ACC112 (cell line): Measurements from ENCODE around the gene GLRA1.
"Not testable (repeated sequence)": the region's sequence is repeated elsewhere in the genome, so short reads cannot be mapped to it uniquely, and the experiment has no call there.

Experiments
- H2AFZ ChIP-seq: fragments of 200-600 bp; sonication (generic); one replicate; pipeline ENCODE4 v1.6.0; 2017; ENCODE audit warnings: antibody characterized with exemption, low read length; ENCODE audit not compliant: unreplicated experiment
- H3K27ac ChIP-seq: fragments of 200-600 bp; sonication (generic); 2 replicates; pipeline ENCODE4 v1.5.1; 2014; ENCODE audit warnings: low read depth, mild to moderate bottlenecking, antibody characterized with exemption, low read length, moderate library complexity
- H3K27me3 ChIP-seq: fragments of 200-600 bp; sonication (generic); 2 replicates; pipeline ENCODE4 v1.6.1; 2014; ENCODE audit warnings: mild to moderate bottlenecking, antibody characterized with exemption, low read length, moderate library complexity, mixed read lengths; ENCODE audit not compliant: insufficient read depth
- H3K36me3 ChIP-seq: fragments of 200-600 bp; sonication (generic); 2 replicates; pipeline ENCODE4 v1.6.1; 2016; ENCODE audit warnings: mild to moderate bottlenecking, antibody characterized with exemption, low read length, moderate library complexity, mixed read lengths; ENCODE audit not compliant: insufficient read depth
- H3K4me1 ChIP-seq: fragments of 200-600 bp; sonication (generic); one replicate; pipeline ENCODE4 v1.6.1; 2016; ENCODE audit warnings: low read length, mixed read lengths; ENCODE audit not compliant: insufficient read depth, unreplicated experiment, control insufficient read depth
- H3K4me3 ChIP-seq: fragments of 200-600 bp; sonication (generic); 2 replicates; pipeline ENCODE4 v1.5.1; 2014; ENCODE audit warnings: mild to moderate bottlenecking, low read depth, low read length
- H3K79me2 ChIP-seq: fragments of 200-600 bp; sonication (generic); one replicate; pipeline ENCODE4 v1.6.0; 2016; ENCODE audit warnings: low read length; ENCODE audit not compliant: control insufficient read depth, unreplicated experiment, insufficient read depth

GLRA1 gene

DNA sequence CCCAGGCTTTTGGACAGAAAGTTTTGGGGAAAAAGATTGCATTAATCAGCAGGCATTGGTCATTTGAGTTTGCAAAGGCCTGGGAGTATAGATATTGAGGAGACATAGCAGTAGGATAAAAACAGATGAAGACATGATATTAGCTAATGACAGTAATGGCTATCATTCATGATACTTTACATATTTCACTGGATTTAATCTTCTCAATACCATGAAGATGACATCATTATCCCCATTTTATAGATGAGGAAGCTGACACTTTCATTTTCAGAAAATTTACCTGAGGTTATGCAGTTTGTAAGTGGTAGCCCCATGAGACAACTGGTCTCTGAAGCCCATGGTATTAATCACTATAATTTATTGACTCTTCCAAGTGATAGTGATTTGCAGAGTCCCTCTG, 23.0 kb downstream of the GLRA1 start:
- no peak overlapping the region for H3K27ac ChIP-seq
- H3K4me1 ChIP-seq = peaks cover 20% of the 10 kb centered on the region
- H3K4me3 ChIP-seq = no peak overlapping the region
- H3K79me2 ChIP-seq = no peaks in the 10 kb centered on the region
- no peak overlapping the region for H2AFZ ChIP-seq
- H3K27me3 ChIP-seq = peaks cover 25% of the 10 kb centered on the region
- H3K36me3 ChIP-seq = no peaks in the 10 kb centered on the region

- Histone ChIP-seq H3K36me3 (no peaks in the 10 kb centered on the region), H3K27ac (no peak overlapping the region), H2AFZ (no peak overlapping the region), H3K4me3 (no peak overlapping the region), H3K4me1 (peaks cover 24% of the 10 kb centered on the region), H3K27me3 (peaks cover 25% of the 10 kb centered on the region), H3K79me2 (no peaks in the 10 kb centered on the region)
Measured at GRCh38 chr5:151900891-151901290, 23.8 kb downstream of the GLRA1 start.

- no peaks in the 10 kb centered on the region for H3K79me2 ChIP-seq
- no peak overlapping the region for H3K27ac ChIP-seq
- H3K27me3 ChIP-seq = peaks cover 21% of the 10 kb centered on the region
- H3K4me1 ChIP-seq = peaks cover 36% of the 10 kb centered on the region
- no peak overlapping the region for H3K4me3 ChIP-seq
- no peaks in the 10 kb centered on the region for H3K36me3 ChIP-seq
- no peak overlapping the region for H2AFZ ChIP-seq
Measured at GRCh38 chr5:151899399-151899798, 25.3 kb downstream of the GLRA1 start.

GRCh38 chr5:151897896-151898295, 26.8 kb downstream of the GLRA1 start:
- H3K36me3 ChIP-seq = no peaks in the 10 kb centered on the region
- H3K27me3 ChIP-seq = peaks cover 6% of the 10 kb centered on the region; the same call in 1 of the 2 replicates
- H3K79me2 ChIP-seq = no peaks in the 10 kb centered on the region
- H3K4me1 ChIP-seq = peaks cover 36% of the 10 kb centered on the region
- H3K4me3 ChIP-seq = no peak overlapping the region
- no peak overlapping the region for H3K27ac ChIP-seq
- H2AFZ ChIP-seq = no peak overlapping the region

GRCh38 chr5:151897020-151897552, 27.6 kb downstream of the GLRA1 start:
- Histone ChIP-seq H3K4me1 (peaks cover 36% of the 10 kb centered on the region), H3K4me3 (no peak overlapping the region), H3K79me2 (no peaks in the 10 kb centered on the region), H3K36me3 (no peaks in the 10 kb centered on the region), H3K27ac (peak overlapping the region; percentile 59), H3K27me3 (peaks cover 5% of the 10 kb centered on the region; the same call in 1 of the 2 replicates), H2AFZ (no peak overlapping the region)

DNA sequence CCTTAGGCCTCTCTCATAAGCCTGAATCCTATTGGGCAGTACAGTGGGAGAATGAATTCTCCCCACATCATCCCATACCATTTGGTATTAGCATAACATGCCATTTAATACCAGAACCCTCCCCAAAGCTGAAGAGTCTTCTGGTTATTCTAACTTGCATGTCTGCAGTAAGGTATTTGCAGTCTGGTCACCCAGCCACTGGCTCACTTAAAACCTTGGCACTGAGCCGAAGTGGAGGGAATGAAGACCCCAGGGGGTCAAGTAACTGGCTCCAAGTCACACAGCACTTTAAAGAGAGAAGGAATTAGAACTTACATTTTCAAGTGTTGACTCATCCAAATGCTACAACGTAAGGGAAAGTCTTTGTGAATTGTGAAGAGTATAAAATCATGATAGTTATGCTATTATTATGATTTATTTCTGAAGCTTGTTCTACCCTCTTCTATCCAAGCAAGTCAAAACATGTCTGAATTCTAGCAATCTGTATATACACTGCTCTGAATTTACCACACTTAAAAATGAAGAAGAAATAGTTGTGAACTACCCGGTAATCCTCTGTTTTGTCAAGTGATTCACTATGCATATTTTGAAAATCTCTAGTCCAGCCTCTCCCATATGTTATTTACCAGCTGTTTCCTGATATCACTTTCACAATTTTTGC, 28.5 kb downstream of the GLRA1 start:
- Histone ChIP-seq H3K27ac (peak overlapping the region; percentile 59), H3K27me3 (peaks cover 5% of the 10 kb centered on the region; the same call in 1 of the 2 replicates), H3K4me1 (peaks cover 36% of the 10 kb centered on the region), H2AFZ (no peak overlapping the region), H3K79me2 (no peaks in the 10 kb centered on the region), H3K4me3 (peak overlapping the region; percentile 33; the same call in 1 of the 2 replicates), H3K36me3 (no peaks in the 10 kb centered on the region)

DNA sequence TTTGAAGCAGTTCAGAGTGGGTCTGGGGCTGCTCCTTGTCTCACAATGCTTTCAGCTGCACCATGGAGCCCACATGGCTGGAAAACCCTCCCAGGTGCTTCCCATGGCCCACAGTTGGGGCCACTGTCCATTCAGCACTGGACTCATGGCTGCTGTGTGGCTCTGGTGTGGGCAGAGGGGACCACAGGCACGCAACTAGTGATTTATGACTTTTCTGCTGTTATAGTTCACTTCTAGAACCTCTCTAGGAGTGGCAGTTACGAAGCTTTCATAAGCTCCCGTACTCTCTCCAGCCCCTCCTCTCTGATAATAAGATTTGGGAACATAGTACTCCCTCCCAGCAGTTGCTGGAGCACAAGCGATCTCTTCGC, 29.0 kb downstream of the GLRA1 start:
- H3K27ac ChIP-seq = peak overlapping the region; percentile 59

GRCh38 chr5:151893485-151893884, 31.2 kb downstream of the GLRA1 start:
- H3K79me2 ChIP-seq, H3K27me3 ChIP-seq, H3K4me3 ChIP-seq, H2AFZ ChIP-seq, H3K36me3 ChIP-seq, H3K27ac ChIP-seq: not testable (repeated sequence)
- H3K4me1 ChIP-seq = peaks cover 35% of the 10 kb centered on the region

More for the DNA sequence above, 29.0 kb downstream of the GLRA1 start:
- H3K4me1 ChIP-seq = peaks cover 36% of the 10 kb centered on the region
- peak overlapping the region; percentile 33; the same call in 1 of the 2 replicates for H3K4me3 ChIP-seq
- H3K79me2 ChIP-seq = no peaks in the 10 kb centered on the region
- H2AFZ ChIP-seq = no peak overlapping the region
- H3K36me3 ChIP-seq = no peaks in the 10 kb centered on the region
- peaks cover 5% of the 10 kb centered on the region; the same call in 1 of the 2 replicates for H3K27me3 ChIP-seq

DNA sequence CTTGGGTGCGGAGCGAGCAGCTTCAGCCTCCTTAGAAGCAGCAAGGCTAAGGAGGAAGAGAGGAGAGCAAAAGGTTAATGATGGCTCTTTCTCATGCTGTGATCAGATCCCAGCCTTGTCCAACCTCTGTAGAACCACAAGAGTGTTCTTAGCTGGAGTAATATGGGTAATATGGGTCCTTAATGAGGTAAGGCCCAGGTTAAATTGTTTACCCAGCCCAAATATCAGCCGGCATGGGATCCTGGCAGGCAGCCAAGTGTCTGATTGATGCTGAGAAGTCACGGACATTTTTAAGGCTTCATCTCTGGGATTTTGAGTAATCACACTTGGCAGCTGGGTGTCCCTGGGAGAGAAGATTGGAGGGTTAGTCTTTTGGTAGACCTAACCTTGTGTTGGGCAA, 32.3 kb downstream of the GLRA1 start:
- H3K4me1 ChIP-seq = peaks cover 24% of the 10 kb centered on the region
- H3K27ac ChIP-seq = no peak overlapping the region
- no peak overlapping the region for H3K4me3 ChIP-seq
- H3K36me3 ChIP-seq = no peaks in the 10 kb centered on the region
- H3K79me2 ChIP-seq = no peaks in the 10 kb centered on the region
- no peaks in the 10 kb centered on the region for H3K27me3 ChIP-seq
- no peak overlapping the region for H2AFZ ChIP-seq

DNA sequence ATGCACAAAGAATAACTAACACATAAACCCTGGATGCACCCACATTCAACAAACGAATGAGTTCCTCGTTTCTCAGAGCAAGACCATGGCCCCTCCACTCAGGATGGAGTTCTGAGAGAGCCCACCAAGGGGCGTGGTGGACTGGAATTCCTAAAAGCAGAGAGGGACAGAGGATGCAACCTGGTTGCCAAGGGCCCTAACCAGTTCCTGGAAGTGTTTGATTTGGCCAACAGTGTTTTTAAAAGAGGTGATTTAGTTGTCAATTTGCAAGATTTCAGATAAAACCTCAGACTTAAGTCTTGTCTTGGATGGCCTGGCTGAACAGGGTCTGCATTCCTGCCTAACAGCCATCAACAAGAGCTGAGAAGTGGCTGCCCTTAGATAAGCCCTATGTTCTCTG, 34.4 kb downstream of the GLRA1 start:
- Histone ChIP-seq H3K27ac (no peak overlapping the region), H3K4me3 (no peak overlapping the region), H3K4me1 (peaks cover 9% of the 10 kb centered on the region), H3K27me3 (no peaks in the 10 kb centered on the region), H3K36me3 (no peaks in the 10 kb centered on the region), H3K79me2 (no peaks in the 10 kb centered on the region), H2AFZ (no peak overlapping the region)

- Histone ChIP-seq H3K27me3 (no peaks in the 10 kb centered on the region), H3K4me3 (no peak overlapping the region), H3K4me1 (peaks cover 6% of the 10 kb centered on the region), H3K36me3 (no peaks in the 10 kb centered on the region), H2AFZ (no peak overlapping the region), H3K79me2 (no peaks in the 10 kb centered on the region), H3K27ac (no peak overlapping the region)
Measured at GRCh38 chr5:151889614-151890013, 35.0 kb downstream of the GLRA1 start.
